Measurements from ENCODE around the gene RIMS1. TPM values are rescaled to one million over a fixed set of nuclear protein-coding genes. Genes with fewer than 3 reads are reported as not detected.

The RIMS1 gene
- total and polyA plus RNA-seq, 2 of the 13 experiments (the other 11 are each of a cell fraction or from before 2014, with no cell fraction given), result not detected

GRCh38 chr6:72133324-72133723 lies 247.0 kb downstream of the RIMS1 start:
- WGBS (ENCODE audit: low lambda C conversion rate), result 0% methylated on average over 1 of the region's 1 CpG
- Histone ChIP-seq H3K36me3 (replicated peaks in 1 of 2; ENCODE audit: control insufficient read depth in 1 of 2, insufficient read depth in 2 of 2, low read length in 2 of 2) (no peaks in the 10 kb centered on the region), H3K9me3 (ENCODE audit: low read length) (no peaks in the 10 kb centered on the region), H2AFZ (ENCODE audit: low read length) (no peak overlapping the region), H3K27ac (ENCODE audit: extremely low read length, insufficient read depth, low read length) (no peak overlapping the region), H3K79me2 (ENCODE audit: insufficient read depth, low read length) (no peaks in the 10 kb centered on the region), H3K4me3 (replicated peaks in 1 of 3; ENCODE audit: insufficient read depth in 1 of 3, low read depth in 2 of 3, low read length in 3 of 3) (no peak overlapping the region), H3K4me1 (ENCODE audit: insufficient read depth, low read length) (no peaks in the 10 kb centered on the region), H3K27me3 (ENCODE audit: control insufficient read depth in 1 of 2, insufficient read depth in 2 of 2, low read length in 2 of 2) (no peaks in the 10 kb centered on the region), H3K9ac (ENCODE audit: insufficient read depth, low read depth, low read length) (no peak overlapping the region), H4K20me1 (ENCODE audit: insufficient read depth, low read length) (no peaks in the 10 kb centered on the region), H3K4me2 (ENCODE audit: low read depth, low read length) (no peak overlapping the region)
- no peak for FAIRE-seq
- in situ Hi-C loops (cut with HindIII; ENCODE audit: extremely low pct_ligation_motif_present, low pct_unique_long_range_greater_than_20kb), result no loop called here
- CTCF ChIA-PET (ENCODE audit: low intra/inter-chr PET ratio, low total read pairs), result no interaction called here
- no peak for TF ChIP-seq ZNF672 (CRISPR knock-in tag; IDR thresholded peaks at IDR 0.05)
- no peak for TF ChIP-seq PAX8 (CRISPR knock-in tag; IDR thresholded peaks at IDR 0.05; ENCODE audit: borderline replicate concordance)
- TF ChIP-seq ZNF746 (CRISPR knock-in tag; IDR thresholded peaks at IDR 0.05), result no peak
- no peak for TF ChIP-seq NPAS2 (CRISPR knock-in tag; IDR thresholded peaks at IDR 0.05; ENCODE audit: borderline replicate concordance)
- TF ChIP-seq PHF21A (CRISPR knock-in tag; IDR thresholded peaks at IDR 0.05), result no peak
- no peak for TF ChIP-seq SNAPC5 (CRISPR knock-in tag; IDR thresholded peaks at IDR 0.05; ENCODE audit: borderline replicate concordance)
- TF ChIP-seq SRY (CRISPR knock-in tag; IDR thresholded peaks at IDR 0.05), result no peak
- TF ChIP-seq, protein P1, sequence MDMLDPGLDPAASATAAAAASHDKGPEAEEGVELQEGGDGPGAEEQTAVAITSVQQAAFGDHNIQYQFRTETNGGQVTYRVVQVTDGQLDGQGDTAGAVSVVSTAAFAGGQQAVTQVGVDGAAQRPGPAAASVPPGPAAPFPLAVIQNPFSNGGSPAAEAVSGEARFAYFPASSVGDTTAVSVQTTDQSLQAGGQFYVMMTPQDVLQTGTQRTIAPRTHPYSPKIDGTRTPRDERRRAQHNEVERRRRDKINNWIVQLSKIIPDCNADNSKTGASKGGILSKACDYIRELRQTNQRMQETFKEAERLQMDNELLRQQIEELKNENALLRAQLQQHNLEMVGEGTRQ (IDR thresholded peaks at IDR 0.05; ENCODE audit: low read depth, low read length), result no peak
- TF ChIP-seq, protein P1 (CRISPR knock-in tag; IDR thresholded peaks at IDR 0.05; ENCODE audit: borderline replicate concordance), result no peak
- no peak for TF ChIP-seq PTBP1 (IDR thresholded peaks at IDR 0.05; ENCODE audit: low read depth, low read length, poor library complexity, severe bottlenecking)
- TF ChIP-seq, protein P2, sequence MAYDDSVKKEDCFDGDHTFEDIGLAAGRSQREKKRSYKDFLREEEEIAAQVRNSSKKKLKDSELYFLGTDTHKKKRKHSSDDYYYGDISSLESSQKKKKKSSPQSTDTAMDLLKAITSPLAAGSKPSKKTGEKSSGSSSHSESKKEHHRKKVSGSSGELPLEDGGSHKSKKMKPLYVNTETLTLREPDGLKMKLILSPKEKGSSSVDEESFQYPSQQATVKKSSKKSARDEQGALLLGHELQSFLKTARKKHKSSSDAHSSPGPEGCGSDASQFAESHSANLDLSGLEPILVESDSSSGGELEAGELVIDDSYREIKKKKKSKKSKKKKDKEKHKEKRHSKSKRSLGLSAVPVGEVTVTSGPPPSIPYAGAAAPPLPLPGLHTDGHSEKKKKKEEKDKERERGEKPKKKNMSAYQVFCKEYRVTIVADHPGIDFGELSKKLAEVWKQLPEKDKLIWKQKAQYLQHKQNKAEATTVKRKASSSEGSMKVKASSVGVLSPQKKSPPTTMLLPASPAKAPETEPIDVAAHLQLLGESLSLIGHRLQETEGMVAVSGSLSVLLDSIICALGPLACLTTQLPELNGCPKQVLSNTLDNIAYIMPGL (CRISPR knock-in tag; IDR thresholded peaks at IDR 0.05; ENCODE audit: borderline replicate concordance in 1 of 2, low read depth in 1 of 2), result no peak
- no peak for TF ChIP-seq CENPX (CRISPR knock-in tag; IDR thresholded peaks at IDR 0.05)
- TF ChIP-seq, protein P3, sequence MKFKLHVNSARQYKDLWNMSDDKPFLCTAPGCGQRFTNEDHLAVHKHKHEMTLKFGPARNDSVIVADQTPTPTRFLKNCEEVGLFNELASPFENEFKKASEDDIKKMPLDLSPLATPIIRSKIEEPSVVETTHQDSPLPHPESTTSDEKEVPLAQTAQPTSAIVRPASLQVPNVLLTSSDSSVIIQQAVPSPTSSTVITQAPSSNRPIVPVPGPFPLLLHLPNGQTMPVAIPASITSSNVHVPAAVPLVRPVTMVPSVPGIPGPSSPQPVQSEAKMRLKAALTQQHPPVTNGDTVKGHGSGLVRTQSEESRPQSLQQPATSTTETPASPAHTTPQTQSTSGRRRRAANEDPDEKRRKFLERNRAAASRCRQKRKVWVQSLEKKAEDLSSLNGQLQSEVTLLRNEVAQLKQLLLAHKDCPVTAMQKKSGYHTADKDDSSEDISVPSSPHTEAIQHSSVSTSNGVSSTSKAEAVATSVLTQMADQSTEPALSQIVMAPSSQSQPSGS (CRISPR knock-in tag; IDR thresholded peaks at IDR 0.05), result no peak
- TF ChIP-seq KLF6 (CRISPR knock-in tag; IDR thresholded peaks at IDR 0.05), result no peak
- TF ChIP-seq, protein P4, sequence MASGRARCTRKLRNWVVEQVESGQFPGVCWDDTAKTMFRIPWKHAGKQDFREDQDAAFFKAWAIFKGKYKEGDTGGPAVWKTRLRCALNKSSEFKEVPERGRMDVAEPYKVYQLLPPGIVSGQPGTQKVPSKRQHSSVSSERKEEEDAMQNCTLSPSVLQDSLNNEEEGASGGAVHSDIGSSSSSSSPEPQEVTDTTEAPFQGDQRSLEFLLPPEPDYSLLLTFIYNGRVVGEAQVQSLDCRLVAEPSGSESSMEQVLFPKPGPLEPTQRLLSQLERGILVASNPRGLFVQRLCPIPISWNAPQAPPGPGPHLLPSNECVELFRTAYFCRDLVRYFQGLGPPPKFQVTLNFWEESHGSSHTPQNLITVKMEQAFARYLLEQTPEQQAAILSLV (CRISPR knock-in tag; IDR thresholded peaks at IDR 0.05; ENCODE audit: borderline replicate concordance), result no peak
- no peak for TF ChIP-seq TSC22D2 (CRISPR knock-in tag; IDR thresholded peaks at IDR 0.05; ENCODE audit: borderline replicate concordance)
- no peak for TF ChIP-seq THYN1 (CRISPR knock-in tag; IDR thresholded peaks at IDR 0.05; ENCODE audit: borderline replicate concordance, low read depth)
- no peak for TF ChIP-seq ZNF556 (CRISPR knock-in tag; IDR thresholded peaks at IDR 0.05; ENCODE audit: borderline replicate concordance)
- no peak for TF ChIP-seq HMG20A (CRISPR knock-in tag; IDR thresholded peaks at IDR 0.05; ENCODE audit: borderline replicate concordance)
- POLR2A ChIA-PET, result no interaction called here
- BruUV-seq (replicated peaks), result no TSS peak
- DNase-seq (ENCODE audit: low spot score), result no peak
- no peak for ATAC-seq
- intact Hi-C loops (cut with micrococcal nuclease; ENCODE audit: unreplicated experiment), result no loop called here

Measured in HepG2 (cell line).